Measurements from ENCODE around the gene ZNF610.
"Not testable (repeated sequence)": the region's sequence is repeated elsewhere in the genome, so short reads cannot be mapped to it uniquely, and the experiment has no call there.

Gene ZNF610

GRCh38 chr19:52336117-52336790 lies at the start of gene ZNF610:
Gene ZNF610, plus strand, starts transcription at chr19:52336243. Its CDS starts 12,930 bp downstream, at chr19:52349173.
- DNase-seq = peak; percentile 95

DNA sequence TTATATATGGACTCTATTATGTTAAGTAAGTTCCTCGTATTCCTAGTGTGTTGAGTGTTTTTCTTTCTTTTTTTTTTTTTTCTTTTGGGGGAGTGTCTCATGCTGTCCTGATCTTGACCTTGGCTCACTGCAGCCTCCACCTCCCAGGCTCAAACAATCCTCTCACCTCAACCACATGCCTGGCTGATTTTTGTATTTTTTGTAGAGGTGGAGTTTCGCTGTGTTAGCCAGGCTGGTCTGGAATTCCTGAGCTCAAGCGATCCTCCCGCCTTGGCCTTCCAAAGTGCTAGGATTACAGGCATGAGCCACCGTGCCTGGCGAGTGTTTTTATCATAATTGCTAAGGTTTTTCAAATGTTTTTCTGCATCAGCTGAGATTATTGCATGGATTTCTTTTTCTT lies 49.8 kb upstream of the ZNF610 start:
- no peak for DNase-seq

GRCh38 chr19:52291781-52292180 lies 44.3 kb upstream of the ZNF610 start:
- DNase-seq = no peak

DNA sequence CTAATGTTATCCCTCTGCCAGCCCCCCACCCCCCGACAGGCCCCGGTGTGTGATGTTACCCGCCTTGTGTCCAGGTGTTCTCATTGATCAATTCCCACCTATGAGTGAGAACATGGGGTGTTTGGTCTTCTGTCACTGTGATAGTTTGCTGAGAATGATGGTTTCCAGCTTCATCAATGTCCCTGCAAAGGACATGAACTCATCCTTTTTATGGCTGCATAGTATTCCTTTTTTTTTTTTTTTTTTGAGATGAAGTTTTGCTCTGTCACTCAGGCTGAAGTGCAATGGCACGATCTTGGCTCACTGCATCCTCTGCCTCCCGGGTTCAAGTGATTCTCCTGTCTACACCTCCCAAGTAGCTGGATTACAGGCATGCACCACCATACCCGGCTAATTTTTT lies 43.1 kb upstream of the ZNF610 start:
- DNase-seq = not testable (repeated sequence)

- DNase-seq = no peak
Observed at GRCh38 chr19:52296400-52296772, 39.7 kb upstream of the ZNF610 start.

GRCh38 chr19:52296773-52297600 lies 39.1 kb upstream of the ZNF610 start, which contains the start of gene ZNF480:
Gene ZNF480, plus strand, starts transcription at chr19:52297169. Its CDS starts 3,244 bp downstream, at chr19:52300413.
- DNase-seq = peak; percentile 92

- peak; percentile 36 for DNase-seq
Observed at GRCh38 chr19:52297601-52298364, 38.3 kb upstream of the ZNF610 start.

DNA sequence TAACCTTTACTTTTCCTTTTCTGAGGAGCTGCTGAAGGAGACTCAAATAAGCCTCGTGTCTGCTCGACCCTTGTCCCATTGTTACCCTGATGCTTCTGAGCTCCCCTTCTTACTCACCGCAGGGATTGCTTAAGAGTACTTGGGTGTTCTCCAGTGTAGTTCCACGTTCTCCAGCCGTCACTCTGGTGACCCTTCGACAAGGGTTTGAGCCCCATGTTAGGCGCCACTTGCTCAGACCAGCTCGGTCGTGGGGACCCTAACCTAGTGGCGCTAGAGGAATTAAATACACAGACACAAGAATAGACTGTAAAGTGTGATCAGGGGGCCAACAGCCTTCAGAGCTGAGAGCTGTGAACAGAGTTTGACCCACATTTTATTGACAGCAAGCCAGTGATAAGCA lies 28.8 kb upstream of the ZNF610 start:
- peak; percentile 43 for DNase-seq

GRCh38 chr19:52322429-52322828 lies 13.6 kb upstream of the ZNF610 start:
- no peak for DNase-seq

- no peak for DNase-seq
Observed at GRCh38 chr19:52331757-52332156, 4.3 kb upstream of the ZNF610 start.

DNA sequence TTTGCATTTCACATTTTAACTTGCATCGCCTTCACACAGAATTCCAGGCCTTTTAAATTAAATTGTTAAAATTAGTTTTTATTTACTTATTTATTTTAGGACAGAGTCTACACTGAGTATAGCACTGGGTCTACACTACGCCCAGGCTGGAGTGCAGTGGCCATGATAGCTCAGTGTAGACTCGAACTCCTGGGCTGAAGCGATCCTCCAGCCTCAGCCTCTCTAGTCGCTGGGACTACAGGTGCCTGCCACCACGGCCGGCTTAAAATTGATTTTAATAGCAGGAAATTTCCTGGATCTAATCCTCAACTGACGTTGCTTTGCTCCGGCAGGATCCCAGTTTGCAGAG lies 301 bp upstream of the ZNF610 start:
- DNase-seq = no peak

GRCh38 chr19:52336791-52337381 lies 843 bp downstream of the ZNF610 start:
- no peak for DNase-seq

DNA sequence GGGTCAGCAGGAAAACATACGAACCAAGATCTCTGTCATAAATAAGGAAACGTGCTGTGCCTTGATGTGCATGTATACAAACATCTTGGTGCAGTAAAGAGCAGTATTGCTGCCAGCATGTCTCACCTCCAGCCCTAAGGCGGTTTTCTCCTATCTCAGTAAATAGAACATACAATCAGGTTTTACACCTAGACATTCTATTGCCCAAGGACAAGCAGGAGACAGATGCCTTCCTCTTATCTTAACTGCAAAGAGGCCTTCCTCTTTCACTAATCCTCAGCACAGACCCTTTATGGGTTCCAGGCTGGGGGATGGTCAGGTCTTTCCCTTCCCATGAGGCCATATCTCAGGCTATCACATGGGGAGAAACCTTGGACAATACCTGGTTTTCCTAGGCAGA lies 3.0 kb downstream of the ZNF610 start:
- DNase-seq = not testable (repeated sequence)

DNA sequence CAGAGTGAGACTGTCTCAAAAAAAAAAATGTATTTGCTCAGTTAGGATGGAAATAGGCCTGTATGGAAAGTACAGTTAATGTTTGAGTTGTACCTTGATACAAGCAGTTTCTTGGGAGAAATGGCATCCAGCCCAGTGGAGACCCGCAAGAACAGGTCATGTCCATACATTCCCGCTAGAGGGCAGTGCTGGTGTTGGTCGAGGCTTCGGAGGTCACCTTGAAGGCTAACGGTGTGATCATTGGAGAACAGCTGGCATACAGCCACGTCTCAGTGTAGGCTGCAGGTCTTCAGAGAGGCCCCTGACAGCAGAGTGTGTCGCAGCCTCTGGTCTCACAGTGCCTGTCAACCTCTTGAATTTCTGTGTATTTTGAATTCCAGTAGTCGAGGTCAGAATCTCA lies 7.5 kb downstream of the ZNF610 start:
- DNase-seq = peak; percentile 79

DNA sequence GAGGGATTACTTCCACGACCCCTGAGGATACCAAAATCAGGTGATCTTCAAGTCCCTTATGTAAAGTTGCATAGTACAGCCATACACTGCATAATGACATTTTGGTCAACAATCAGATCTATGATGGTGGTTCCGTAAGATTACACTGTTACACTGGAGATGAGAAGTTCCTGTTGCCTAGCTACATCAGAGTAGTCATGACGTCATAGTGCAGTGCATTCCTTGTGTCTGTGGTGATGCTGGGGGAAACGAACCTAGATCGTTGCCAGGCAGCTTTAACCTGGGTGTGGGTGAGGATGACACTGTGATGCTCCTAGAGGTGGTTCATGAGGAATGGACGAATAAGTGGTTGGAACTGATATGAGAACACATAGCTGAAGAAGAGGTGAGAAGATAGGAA lies 9.1 kb downstream of the ZNF610 start:
- DNase-seq = no peak

- DNase-seq = no peak
Observed at GRCh38 chr19:52351512-52351911, 15.5 kb downstream of the ZNF610 start.

- DNase-seq = no peak
Observed at GRCh38 chr19:52366414-52366824, 30.4 kb downstream of the ZNF610 start.

DNA sequence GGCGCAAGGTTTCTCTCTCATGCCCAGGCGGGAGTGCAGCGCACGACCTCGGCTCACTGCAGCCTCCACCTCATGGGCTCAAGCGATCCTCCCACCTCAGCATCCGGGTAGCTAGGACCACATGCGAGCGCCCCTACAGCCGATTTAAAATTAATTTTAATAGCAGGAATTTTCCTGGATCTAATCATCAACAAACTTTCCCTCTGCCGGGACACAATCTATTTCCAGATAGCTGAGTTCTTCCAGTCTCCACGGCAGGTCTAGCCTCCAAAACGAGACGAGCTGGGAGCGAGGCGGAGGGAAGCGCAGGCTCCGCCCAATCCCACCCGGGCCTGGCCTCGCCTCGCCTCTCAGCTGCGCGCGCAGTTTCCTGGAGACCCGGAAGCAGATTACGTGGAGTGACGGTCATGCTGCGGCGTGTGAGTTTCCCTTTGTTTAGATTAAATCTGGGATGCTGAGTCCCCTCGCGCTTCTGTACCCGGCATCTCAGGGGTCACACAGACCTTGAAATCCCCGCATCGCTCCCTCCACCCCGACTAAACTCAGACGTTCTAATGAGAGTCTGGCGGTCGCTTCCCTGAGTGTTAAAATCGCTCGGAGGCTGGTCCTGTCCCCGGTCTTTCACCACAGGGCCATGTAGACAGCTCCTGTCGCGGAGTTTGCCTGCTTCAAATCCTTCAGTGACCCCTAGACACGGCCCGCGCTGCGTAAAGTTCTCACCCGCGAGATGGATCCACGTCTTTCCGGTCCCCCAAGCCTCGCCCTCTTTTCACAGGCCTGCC lies 33.7 kb downstream of the ZNF610 start, which contains the start of gene ZNF880:
Gene ZNF880 (plus strand): TSS at position 365 of the 782 bp plus-strand sequence. CDS start 43 bp downstream, at position 408.
- DNase-seq = peak; percentile 96

- DNase-seq = no peak
Observed at GRCh38 chr19:52370341-52370710, 34.3 kb downstream of the ZNF610 start.

DNA sequence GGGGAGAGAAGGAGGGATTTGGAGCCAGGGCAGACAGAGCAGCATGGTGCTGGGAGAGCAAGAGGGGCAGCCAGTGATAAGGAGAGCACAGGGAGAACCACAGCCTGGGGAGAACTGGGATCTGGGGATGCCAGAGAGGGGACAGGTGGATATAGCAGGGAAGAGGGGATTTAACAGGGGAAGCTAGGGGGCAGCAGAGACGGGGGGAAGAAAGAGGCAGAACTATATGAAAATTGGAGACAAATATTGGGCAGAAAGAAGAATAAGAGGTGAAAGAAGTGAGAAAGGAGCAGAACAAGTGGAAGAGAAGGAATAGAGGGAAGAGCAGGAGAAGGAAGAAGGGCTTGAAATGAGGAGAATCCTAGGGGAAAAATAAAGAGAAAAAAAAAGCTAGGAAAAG lies 55.1 kb downstream of the ZNF610 start:
- no peak for DNase-seq

DNA sequence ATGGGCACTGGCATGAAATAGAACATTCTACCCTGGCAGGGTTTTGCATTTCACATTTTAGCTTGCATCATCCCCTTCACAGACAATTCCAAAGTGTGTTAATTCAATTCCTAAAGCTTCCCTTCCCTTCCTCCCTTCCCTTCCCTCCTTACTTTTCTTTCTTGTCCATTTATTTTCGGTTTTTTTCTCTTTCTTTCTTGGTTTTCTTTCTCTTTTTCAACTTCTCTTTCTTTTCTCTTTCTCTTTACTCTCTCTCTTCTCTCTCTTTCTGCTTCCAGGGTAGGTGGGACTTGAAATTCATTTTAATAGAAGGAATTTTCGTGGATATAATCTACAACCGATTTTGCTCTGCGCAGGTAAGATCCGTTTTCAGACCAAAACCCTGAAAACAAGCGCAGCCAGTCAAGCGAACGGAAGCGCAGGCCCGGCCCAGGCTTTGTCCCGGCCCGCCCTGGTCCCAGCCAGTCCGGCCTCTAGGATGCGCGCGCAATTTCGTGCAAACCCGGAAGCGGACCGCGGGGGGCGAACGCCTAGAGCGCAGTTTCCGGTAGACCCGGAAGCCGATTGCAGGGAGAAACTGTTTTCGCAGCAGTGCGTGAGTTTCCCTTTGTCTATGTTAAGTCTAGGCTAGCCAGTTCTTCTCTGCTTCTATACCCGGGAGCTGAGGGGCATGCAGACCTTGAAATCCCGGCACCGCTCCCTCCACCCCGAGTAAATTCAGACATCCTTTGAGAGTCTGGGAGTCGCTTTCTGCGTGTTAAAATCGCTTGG lies 61.5 kb downstream of the ZNF610 start, which contains the start of gene ZNF528:
Gene ZNF528 (plus strand): TSS at position 540 of the 771 bp plus-strand sequence. CDS start 4,165 bp downstream, outside the sequence.
- peak; percentile 95 for DNase-seq
